Measurements from ENCODE around the gene B4GAT1. TPM values are rescaled to one million over a fixed set of nuclear protein-coding genes. Genes with fewer than 3 reads are reported as not detected.
"Not testable (repeated sequence)": the region's sequence is repeated elsewhere in the genome, so short reads cannot be mapped to it uniquely, and the experiment has no call there.

Gene B4GAT1
- 10 to 100 TPM; 16.5 to 20.0 TPM for total RNA-seq
- long read RNA-seq, donor 1, transcript B4GAT1-201 (2 exons, 2,072 nt) = major isoform, 12 of 12 reads
- long read RNA-seq, donor 1, partial matches to known transcripts = 0 of 12 reads
- long read RNA-seq, donor 1, other reads (novel, unspliced or antisense) = 0 of 12 reads
- long read RNA-seq, donor 2, transcript B4GAT1-201 (2 exons, 2,072 nt) = major isoform, 37 of 39 reads
- long read RNA-seq, donor 2, partial matches to known transcripts = 2 of 39 reads
- long read RNA-seq, donor 2, other reads (novel, unspliced or antisense) = 0 of 39 reads

GRCh38 chr11:66347425-66348276, at the start of gene B4GAT1:
Gene B4GAT1, minus strand, starts transcription at chr11:66347629. Its CDS starts 84 bp downstream, at chr11:66347545.
- intact Hi-C loops (cut with DNase I) = no loop called here
- DNase-seq (ENCODE audit: low spot score) = peak; percentile 94

- intact Hi-C loops (cut with DNase I) = no loop called here
- DNase-seq (ENCODE audit: low spot score) = no peak
Measured at GRCh38 chr11:66393954-66394353, 46.5 kb upstream of the B4GAT1 start.

- intact Hi-C loops (cut with DNase I) = no loop called here
- no peak for DNase-seq (ENCODE audit: low spot score)
Measured at GRCh38 chr11:66391322-66391721, 43.9 kb upstream of the B4GAT1 start.

GRCh38 chr11:66388780-66389386, 41.5 kb upstream of the B4GAT1 start:
- DNase-seq (ENCODE audit: low spot score) = no peak
- intact Hi-C loops (cut with DNase I) = no loop called here

GRCh38 chr11:66386171-66387069, 39.0 kb upstream of the B4GAT1 start:
- intact Hi-C loops (cut with DNase I) = no loop called here
- DNase-seq (ENCODE audit: low spot score) = peak; percentile 96

GRCh38 chr11:66384316-66384715, 36.9 kb upstream of the B4GAT1 start:
- intact Hi-C loops (cut with DNase I) = not testable (repeated sequence)

GRCh38 chr11:66380264-66380663, 32.8 kb upstream of the B4GAT1 start:
- intact Hi-C loops (cut with DNase I); DNase-seq (ENCODE audit: low spot score): not testable (repeated sequence)

More at GRCh38 chr11:66384316-66384715, 36.9 kb upstream of the B4GAT1 start:
- not testable (repeated sequence) for DNase-seq (ENCODE audit: low spot score)

- DNase-seq (ENCODE audit: low spot score); intact Hi-C loops (cut with DNase I): not testable (repeated sequence)
Measured at GRCh38 chr11:66373690-66374287, 26.4 kb upstream of the B4GAT1 start.

GRCh38 chr11:66373265-66373664, 25.8 kb upstream of the B4GAT1 start:
- peak; percentile 14 for DNase-seq (ENCODE audit: low spot score)
- intact Hi-C loops (cut with DNase I) = no loop called here

- intact Hi-C loops (cut with DNase I) = no loop called here
- peak; percentile 79 for DNase-seq (ENCODE audit: low spot score)
Measured at GRCh38 chr11:66371627-66372415, 24.4 kb upstream of the B4GAT1 start, which contains the start of gene SLC29A2. Gene SLC29A2, minus strand, starts transcription at chr11:66371760. Its CDS starts 169 bp downstream, at chr11:66371591.

- peak; percentile 66 for DNase-seq (ENCODE audit: low spot score)
- intact Hi-C loops (cut with DNase I) = no loop called here
Measured at GRCh38 chr11:66369073-66369894, 21.9 kb upstream of the B4GAT1 start.

- DNase-seq (ENCODE audit: low spot score) = no peak
- intact Hi-C loops (cut with DNase I) = no loop called here
Measured at GRCh38 chr11:66368484-66368883, 21.1 kb upstream of the B4GAT1 start.

GRCh38 chr11:66367561-66368312, 20.3 kb upstream of the B4GAT1 start:
- intact Hi-C loops (cut with DNase I) = no loop called here
- DNase-seq (ENCODE audit: low spot score) = peak; percentile 72

GRCh38 chr11:66366844-66367477, 19.5 kb upstream of the B4GAT1 start:
- intact Hi-C loops (cut with DNase I) = no loop called here
- DNase-seq (ENCODE audit: low spot score) = peak; percentile 28

GRCh38 chr11:66365711-66366619, 18.5 kb upstream of the B4GAT1 start:
- DNase-seq (ENCODE audit: low spot score) = peak; percentile 78
- intact Hi-C loops (cut with DNase I) = no loop called here
